ENCODE results near the gene TCF23. TPM values are rescaled to one million over a fixed set of nuclear protein-coding genes. Genes with fewer than 3 reads are reported as not detected.

Gene TCF23
- total RNA-seq, 1 experiment from 2014 or later, result 0.13 TPM

- POLR2A ChIA-PET, result interaction anchor here (1.6 kb wide), 1 partner anchor 15 kb away, joined by 5 read pairs; the partner anchor contains the start of gene PREB
- Mint-ChIP-seq H3K27me3 (ENCODE audit: low read depth) (peaks cover 66% of the 10 kb centered on the region), H3K4me3 (peak within 1 kb of the TSS; percentile 73), H3K4me1 (peaks cover 12% of the 10 kb centered on the region; the same call in 1 of the 2 replicates), H3K9me3 (no peaks in the 10 kb centered on the region), H3K27ac (no peak within 1 kb of the TSS), H3K36me3 (no peaks in the 10 kb centered on the region)
- ATAC-seq, result peak; percentile 63
- peak; percentile 55 for DNase-seq (ENCODE audit: low spot score)
- CTCF ChIA-PET, result interaction anchor here (1.0 to 2.1 kb wide), 4 partner anchors 15 to 73 kb away, joined by 3 to 11 read pairs (median 8); partner anchors contain the start of gene PREB
- TF ChIP-seq HMGXB4 (CRISPR knock-in tag; IDR thresholded peaks at IDR 0.05) (peak; percentile 29; the same call in 1 of the 2 replicates), ATF6 (CRISPR knock-in tag; IDR thresholded peaks at IDR 0.05) (no peak), SP1 (CRISPR knock-in tag; conservative IDR thresholded peaks at IDR 0.05) (peak; percentile 61; the same call in 1 of the 2 replicates), FOXK1 (CRISPR knock-in tag; IDR thresholded peaks at IDR 0.05) (peak; percentile 67), CREB1 (CRISPR knock-in tag; IDR thresholded peaks at IDR 0.05) (no peak), ZNF121 (CRISPR knock-in tag; IDR thresholded peaks at IDR 0.05) (no peak), NR3C1 (CRISPR knock-in tag; conservative IDR thresholded peaks at IDR 0.05; ENCODE audit: low read depth) (no peak), RORB (CRISPR knock-in tag; IDR thresholded peaks at IDR 0.05) (no peak), NR1H2 (CRISPR knock-in tag; IDR thresholded peaks at IDR 0.05) (no peak), ZSCAN18 (CRISPR knock-in tag; IDR thresholded peaks at IDR 0.05) (no peak), ZBTB21 (CRISPR knock-in tag; IDR thresholded peaks at IDR 0.05; ENCODE audit: borderline replicate concordance) (peak; percentile 89), SOX15 (CRISPR knock-in tag; IDR thresholded peaks at IDR 0.05) (no peak), CBFB (CRISPR knock-in tag; IDR thresholded peaks at IDR 0.05; ENCODE audit: low read depth) (no peak), MLX (CRISPR knock-in tag; IDR thresholded peaks at IDR 0.05) (no peak), NFE2L1 (CRISPR knock-in tag; IDR thresholded peaks at IDR 0.05) (no peak; the same call in 1 of the 2 replicates), ESRRA (CRISPR knock-in tag; IDR thresholded peaks at IDR 0.05; ENCODE audit: borderline replicate concordance) (peak; percentile 71; the same call in 1 of the 2 replicates), ZNF671 (CRISPR knock-in tag; IDR thresholded peaks at IDR 0.05) (no peak), JUN (CRISPR knock-in tag; IDR thresholded peaks at IDR 0.05) (no peak), AFF4 (CRISPR knock-in tag; IDR thresholded peaks at IDR 0.05; ENCODE audit: borderline replicate concordance) (no peak), IRF2 (CRISPR knock-in tag; IDR thresholded peaks at IDR 0.05; ENCODE audit: borderline replicate concordance, low read depth) (no peak), JAZF1 (CRISPR knock-in tag; IDR thresholded peaks at IDR 0.05) (no peak), CTCF (IDR thresholded peaks at IDR 0.05) (no peak), ATF3 (CRISPR knock-in tag; conservative IDR thresholded peaks at IDR 0.05) (no peak), PRRX2 (CRISPR knock-in tag; IDR thresholded peaks at IDR 0.05) (no peak), ZNF317 (CRISPR knock-in tag; IDR thresholded peaks at IDR 0.05; ENCODE audit: borderline replicate concordance, low read depth) (no peak)
Measured at GRCh38 chr2:27118525-27119329, 30.1 kb upstream of the TCF23 start, which contains the start of gene CGREF1. CGREF1 (minus strand) TSS chr2:27119128; CDS start chr2:27104366, 14,762 bp downstream.
